GM18951 (cell line): ENCODE results near the gene FBLN2.

Experiments used
- POLR2A ChIP-seq: IDR thresholded peaks from 4 replicates; pipeline ENCODE4 v1.6.1; 2011; ENCODE audit warnings: mild to moderate bottlenecking; ENCODE audit not compliant: insufficient read length, insufficient read depth; ENCODE audit errors: extremely low read depth
- in situ Hi-C: fragments of 300-500 bp; cut with MboI; formaldehyde crosslinking; loops from one replicate; pipeline ENCODE4 v1.12.0; 2022; ENCODE audit warnings: low sequenced_read_pairs, mixed read lengths, inconsistent platforms; ENCODE audit not compliant: unreplicated experiment

Gene FBLN2

DNA sequence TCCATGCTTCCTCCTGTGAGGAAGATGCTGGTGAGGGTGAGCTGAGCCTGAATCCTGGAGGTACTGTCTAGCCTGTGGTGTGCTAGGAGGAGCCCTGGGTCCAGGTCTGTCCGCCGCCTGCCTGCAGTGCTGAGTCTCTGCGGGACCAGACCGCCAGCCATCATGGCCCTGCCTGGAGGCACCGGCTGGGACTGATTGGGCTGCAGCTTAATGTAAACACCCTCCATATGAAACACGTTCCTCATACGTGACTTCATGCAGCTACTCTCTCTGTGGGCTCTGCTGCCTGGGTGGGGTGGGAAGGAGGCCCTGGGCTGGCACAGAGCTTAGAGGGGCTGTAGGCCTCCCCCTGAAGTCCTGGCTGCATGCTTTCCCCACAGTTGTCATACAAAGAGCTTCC, 67.4 kb downstream of the FBLN2 start:
- TF ChIP-seq POLR2A = no peak
- in situ Hi-C loops = no loop called here

DNA sequence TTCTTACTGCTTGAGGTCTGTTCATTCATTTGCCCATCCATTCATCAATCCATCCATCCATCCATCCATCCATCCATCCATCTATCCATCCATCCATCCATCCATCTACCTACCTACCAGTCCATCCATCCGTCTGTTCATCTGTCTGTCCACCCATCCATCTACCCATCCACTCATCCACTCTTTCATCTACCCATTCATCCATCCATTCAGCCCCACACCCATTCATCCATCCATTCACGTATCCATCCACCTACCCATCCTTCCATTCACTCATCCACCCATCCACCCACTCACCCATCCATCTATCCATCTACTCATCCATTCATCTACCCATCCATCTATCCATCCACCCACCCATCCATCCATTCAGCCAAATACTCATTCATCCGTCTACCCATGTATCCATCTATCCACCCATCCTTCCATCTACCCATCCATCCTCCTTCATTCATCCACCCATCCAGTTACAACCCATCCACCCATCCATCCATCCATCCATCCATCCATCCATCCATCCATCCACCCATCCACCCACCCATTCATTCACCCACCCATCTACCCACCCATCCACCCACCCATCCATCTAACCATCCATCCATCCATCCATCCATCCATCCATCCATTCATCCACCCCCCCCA, 68.3 kb downstream of the FBLN2 start:
- in situ Hi-C loops = no loop called here
- TF ChIP-seq POLR2A = no peak

DNA sequence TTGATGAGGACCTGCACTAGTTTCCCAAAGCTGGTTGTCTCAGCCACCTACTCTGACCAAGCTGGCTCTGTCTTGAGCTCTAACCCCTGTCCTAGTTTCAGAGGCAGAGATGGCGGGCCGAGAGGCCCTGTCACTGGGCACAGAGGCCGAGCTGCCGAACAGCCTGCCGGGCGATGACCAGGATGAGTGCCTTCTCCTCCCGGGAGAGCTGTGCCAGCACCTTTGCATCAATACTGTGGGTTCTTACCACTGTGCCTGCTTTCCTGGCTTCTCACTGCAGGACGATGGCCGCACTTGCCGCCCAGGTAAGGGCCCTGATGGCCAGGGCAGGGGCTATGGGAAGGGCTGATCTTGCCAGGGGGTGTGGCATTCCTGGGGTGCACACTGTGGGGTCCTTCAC, 69.1 kb downstream of the FBLN2 start:
- no peak for TF ChIP-seq POLR2A
- in situ Hi-C loops = no loop called here

DNA sequence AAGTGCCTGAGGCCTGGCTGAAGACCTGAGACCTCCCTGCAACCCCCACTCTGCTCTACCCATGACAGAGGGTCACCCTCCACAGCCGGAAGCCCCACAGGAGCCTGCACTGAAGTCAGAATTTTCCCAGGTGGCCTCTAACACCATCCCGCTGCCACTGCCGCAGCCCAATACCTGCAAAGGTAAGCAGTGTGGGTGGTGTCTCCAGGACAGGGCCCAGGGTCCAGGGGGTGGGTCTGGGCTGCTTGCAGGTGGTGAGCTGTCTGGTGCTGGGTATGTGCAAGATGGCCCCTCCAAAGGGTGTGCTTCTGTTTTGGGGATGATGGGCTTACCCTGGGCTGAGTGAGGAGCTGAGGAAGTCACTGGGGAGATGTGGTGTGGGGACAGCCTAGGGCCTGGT, 69.9 kb downstream of the FBLN2 start:
- in situ Hi-C loops = no loop called here
- no peak for TF ChIP-seq POLR2A

DNA sequence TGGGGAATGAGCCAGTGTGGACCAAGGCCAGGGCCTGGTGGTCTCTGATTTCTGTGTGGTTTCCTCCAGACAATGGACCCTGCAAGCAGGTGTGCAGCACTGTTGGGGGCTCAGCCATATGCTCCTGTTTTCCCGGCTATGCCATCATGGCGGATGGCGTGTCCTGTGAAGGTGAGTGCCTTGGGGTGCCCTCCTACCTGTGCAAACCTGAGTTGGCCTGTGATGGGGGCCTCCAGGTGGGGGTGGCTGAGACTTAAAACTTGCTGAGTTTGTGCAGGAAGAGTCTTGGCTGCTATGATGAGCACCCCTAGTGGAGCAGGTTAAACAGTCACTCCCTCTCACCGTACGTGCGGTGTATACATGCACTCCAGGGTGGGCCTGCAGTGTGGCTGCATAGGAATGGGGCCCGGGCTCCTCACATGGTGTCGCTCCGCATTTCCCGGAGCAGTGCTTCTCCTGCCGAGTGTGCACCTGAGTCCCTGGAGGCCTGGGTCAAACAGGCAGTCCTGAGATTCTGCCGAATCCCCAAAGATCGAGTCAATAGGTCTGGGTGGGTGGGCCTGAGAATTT, 70.8 kb downstream of the FBLN2 start:
- in situ Hi-C loops = no loop called here
- no peak for TF ChIP-seq POLR2A

DNA sequence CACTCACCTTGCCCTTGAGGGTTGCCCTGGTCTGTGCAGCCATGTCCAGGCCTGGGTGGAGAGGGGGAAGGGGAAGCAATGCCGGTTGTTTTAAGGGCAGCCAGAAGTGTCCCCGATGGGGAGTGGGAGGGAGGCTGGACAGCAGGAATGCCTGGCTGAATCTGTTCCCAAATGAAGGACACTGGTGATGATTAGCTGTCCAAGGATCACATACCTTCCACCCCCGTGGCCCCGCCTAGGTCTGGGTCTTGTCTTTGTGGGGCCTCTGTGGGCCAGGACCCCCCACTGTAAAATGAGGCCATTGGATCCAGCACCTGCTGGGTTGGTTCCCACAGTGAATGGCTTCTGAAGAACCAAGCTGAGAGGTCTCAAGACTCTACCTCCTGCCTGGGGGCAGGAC, 71.4 kb downstream of the FBLN2 start:
- no peak for TF ChIP-seq POLR2A
- in situ Hi-C loops = no loop called here

DNA sequence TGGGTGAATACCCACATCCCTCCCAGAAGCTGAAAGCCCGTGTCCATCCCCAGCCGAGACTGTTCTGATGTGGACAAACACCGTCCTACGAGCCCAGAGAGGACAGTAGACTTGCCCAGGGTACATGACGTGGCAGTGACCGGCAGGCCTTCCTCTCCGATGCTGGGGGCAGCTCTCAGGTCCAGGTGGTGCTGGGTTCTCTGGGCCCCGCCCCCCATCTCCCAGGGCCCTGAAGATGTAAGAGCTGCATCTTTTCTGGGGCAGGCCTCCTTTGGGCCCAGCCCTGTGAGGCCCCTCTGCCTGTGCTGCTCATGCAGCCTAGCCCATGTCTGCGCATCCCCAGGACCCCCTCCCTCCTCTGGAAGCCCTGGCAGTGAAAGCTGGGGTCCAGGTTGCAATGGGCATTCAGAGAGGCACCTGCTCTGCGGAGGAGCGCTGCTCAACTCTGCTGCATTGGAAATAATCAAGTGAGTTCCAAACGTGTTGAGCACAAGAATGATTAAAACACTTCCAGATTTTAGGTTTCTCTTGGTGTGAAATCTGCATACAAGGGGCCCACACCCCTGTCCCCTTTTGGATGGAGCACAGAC, 71.9 kb downstream of the FBLN2 start:
- in situ Hi-C loops = no loop called here
- no peak for TF ChIP-seq POLR2A

DNA sequence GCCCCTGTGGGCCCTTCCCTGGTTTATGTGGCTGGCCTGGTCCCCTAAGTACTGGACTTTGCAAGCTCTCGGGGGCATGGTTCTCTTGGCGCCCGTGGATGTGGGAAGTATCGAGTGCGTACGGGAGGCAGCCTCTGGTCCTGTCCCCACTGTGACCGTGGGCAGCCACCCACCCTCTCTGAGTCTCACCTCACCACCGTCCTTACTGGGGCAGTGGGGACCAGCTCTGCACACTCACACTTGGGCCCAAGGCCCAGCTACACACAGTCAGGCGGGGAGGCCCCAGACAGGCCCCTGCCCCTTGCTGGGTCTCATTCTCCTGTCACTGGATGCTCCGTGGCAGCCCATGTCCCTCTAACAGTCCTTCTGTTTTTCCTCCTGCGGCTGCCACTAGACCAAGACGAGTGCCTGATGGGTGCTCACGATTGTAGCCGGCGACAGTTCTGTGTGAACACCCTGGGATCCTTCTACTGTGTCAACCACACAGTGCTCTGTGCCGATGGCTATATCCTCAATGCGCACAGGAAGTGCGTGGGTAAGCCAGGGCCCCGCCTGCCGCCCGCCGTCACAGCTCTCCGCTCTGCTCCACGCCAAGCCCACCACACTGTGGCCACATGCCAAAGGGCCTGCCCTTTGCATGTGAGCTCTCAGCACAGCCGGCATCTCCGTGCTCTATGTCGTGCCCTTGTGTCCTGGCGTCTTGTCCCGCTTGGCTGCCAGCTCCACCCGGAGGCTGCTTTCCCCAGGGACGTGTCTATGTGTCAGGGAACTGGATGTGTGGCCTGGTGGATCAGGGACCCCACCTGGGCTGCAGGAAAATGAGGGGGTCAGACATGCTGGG, 72.7 kb downstream of the FBLN2 start:
- TF ChIP-seq POLR2A = no peak
- in situ Hi-C loops = no loop called here

DNA sequence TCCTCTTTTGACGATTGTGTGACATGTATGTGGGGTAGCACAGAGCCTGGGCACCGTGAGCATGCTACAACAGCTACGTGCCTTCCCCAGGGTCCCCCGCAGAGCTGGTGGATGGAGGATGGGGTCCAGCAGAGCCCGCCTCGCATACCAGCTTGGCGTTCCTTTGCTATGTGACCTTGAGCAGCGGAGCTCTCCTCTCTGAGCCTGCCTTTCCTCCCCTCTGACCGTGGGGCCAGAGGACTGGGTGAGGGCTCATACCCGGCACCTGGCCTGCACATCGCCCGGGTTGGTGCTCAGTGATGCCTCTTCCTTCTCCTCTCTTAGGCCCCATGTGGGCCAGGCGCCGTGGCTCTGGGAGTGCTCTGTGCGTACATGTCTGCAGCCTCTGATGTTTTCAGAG, 73.4 kb downstream of the FBLN2 start:
- in situ Hi-C loops = no loop called here
- no peak for TF ChIP-seq POLR2A

DNA sequence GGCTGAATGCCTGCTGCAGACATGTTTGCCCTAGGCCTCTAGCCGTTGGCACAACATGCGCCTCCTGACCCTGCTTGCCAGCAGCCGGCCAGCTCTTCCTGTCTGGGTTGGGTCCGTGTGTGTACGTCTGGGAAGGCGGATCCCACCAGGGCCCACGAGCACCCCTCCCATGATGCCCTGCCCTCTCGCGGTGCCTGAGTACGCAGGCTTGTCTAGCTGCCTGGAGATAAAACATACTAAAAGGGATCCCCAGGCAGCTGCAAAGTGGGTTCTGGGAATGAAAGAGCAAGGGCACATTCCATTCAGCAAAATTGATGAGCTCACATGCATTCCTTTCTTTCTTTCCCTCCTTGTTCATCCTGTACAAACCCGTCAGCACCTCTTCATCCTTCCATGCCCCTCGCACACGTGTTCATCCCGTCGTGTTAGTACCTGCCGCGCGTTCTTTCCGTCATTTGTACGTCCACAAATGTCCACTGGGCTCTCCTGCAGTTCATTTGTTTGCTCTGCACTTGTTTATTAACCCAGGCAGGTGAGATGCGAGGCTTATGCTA, 74.3 kb downstream of the FBLN2 start:
- in situ Hi-C loops = no loop called here
- no peak for TF ChIP-seq POLR2A

DNA sequence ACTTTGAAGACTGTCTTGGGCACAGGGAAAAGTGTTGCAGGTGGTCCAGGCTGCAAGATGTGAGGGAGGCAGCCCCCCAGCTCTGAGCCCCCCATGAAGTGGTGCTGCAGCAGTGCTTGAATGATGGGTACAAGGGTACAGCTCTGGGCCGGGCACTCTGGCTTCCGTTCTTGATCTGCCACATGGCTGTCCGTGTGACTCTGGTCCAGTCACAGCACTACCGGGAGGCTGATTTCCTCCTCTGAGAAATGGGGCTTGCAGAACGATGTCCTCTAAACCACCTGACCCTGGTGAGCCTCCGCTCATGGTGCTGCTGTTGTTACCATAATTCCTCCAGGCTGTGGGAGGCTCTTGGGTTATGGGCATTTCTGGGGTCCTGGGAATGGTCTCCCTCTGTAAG, 75.1 kb downstream of the FBLN2 start:
- in situ Hi-C loops = no loop called here
- TF ChIP-seq POLR2A = no peak

DNA sequence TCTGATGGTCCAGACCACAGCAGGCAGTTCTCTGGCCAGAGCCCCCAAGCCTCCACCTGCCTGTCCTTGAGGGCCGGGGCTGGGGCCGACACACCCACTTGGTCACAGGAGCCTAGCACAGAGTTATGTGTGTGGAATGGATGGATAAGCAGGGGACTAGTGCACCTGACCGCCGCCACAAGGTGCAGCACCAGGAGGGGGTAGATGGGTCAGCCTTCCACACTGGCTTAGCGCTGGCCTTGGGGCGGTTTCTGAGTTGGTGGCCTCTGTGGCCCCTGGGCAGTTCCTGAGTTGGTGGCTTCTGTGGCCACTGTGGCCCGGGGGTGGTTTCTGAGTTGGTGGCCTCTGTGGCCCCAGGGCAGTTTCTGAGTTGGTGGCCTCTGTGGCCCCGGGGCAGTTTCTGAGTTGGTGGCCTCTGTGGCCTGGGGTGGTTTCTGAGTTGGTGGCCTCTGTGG, 75.8 kb downstream of the FBLN2 start:
- no peak for TF ChIP-seq POLR2A
- in situ Hi-C loops = no loop called here

DNA sequence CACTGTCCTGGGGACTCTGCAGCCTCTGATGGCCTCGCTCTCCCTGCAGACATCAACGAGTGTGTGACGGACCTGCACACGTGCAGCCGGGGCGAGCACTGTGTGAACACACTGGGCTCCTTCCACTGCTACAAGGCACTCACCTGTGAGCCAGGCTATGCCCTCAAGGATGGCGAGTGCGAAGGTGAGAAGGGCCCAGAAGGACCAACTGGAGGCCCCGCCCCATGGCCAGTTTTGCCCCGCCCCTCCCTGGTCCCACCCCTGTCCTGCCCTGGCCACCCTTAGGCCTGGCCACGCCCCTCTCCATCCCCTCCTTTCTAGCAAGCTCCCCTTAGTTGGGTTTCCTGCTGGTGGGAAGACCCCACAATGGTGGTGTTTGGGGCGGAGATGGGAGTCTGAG, 77.5 kb downstream of the FBLN2 start:
- in situ Hi-C loops = no loop called here
- TF ChIP-seq POLR2A = no peak
